Right lobe of liver (tissue), 4 donors: Measurements from ENCODE around the gene RPS6KL1.

Source experiments
- POLR2A ChIP-seq: fragments of 450-650 bp; IDR thresholded peaks from one replicate; pipeline ENCODE4 v1.6.1; 2017; ENCODE audit warnings: antibody characterized with exemption, mild to moderate bottlenecking
- TF ChIP-seq, protein P1 (sequence below), 4 donors: fragments of 200-600 bp in 3 of 4; fragments of 450-650 bp in 1 of 4; IDR thresholded peaks; one replicate each; pipeline versions ENCODE4 v1.5.1 to v1.8.0; 2016 to 2022; ENCODE audit warnings: antibody characterized with exemption in 4 of 4, mild to moderate bottlenecking in 2 of 4
- donor health status: DM: no; HTN: no; CAD: no.
- donor health status: DM: no; HTN: no; CAD: no.
- donor health status: DM: no; HTN: yes; CAD: no.

DNA sequence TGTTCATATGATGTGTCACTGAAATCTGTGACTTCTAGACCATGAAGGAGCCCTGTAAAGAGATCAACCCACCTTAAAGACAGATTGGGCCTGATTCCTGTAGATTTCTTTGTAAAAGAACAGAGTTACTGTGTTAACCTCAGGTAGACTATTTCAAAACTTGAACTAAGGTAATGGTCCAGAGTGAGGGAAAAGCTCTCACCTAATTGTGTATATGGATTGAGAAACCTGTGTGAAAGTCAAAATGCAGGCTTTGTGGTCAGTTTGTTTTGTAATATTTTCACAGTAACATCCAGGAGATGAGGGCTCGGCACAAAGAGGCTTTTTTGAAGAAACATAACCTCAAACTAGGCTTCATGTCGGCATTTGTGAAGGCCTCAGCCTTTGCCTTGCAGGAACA, 25.0 kb downstream of the RPS6KL1 start:
- TF ChIP-seq, protein P1, sequence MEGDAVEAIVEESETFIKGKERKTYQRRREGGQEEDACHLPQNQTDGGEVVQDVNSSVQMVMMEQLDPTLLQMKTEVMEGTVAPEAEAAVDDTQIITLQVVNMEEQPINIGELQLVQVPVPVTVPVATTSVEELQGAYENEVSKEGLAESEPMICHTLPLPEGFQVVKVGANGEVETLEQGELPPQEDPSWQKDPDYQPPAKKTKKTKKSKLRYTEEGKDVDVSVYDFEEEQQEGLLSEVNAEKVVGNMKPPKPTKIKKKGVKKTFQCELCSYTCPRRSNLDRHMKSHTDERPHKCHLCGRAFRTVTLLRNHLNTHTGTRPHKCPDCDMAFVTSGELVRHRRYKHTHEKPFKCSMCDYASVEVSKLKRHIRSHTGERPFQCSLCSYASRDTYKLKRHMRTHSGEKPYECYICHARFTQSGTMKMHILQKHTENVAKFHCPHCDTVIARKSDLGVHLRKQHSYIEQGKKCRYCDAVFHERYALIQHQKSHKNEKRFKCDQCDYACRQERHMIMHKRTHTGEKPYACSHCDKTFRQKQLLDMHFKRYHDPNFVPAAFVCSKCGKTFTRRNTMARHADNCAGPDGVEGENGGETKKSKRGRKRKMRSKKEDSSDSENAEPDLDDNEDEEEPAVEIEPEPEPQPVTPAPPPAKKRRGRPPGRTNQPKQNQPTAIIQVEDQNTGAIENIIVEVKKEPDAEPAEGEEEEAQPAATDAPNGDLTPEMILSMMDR (IDR thresholded peaks at IDR 0.05): no peak
- no peak for TF ChIP-seq POLR2A
